WI38 (cell line): Measurements from ENCODE around the gene GLYAT.

Experiments used
- H3K4me3 ChIP-seq: 2 replicates; pipeline ENCODE4 v1.5.1; 2011; ENCODE audit warnings: low read depth, mild to moderate bottlenecking, control low read depth, low read length
- TF ChIP-seq, protein P1 (sequence below): IDR thresholded peaks from 2 replicates; pipeline ENCODE4 v1.5.1; 2012; ENCODE audit warnings: low read depth, mild to moderate bottlenecking, control low read depth, low read length

GLYAT gene

DNA sequence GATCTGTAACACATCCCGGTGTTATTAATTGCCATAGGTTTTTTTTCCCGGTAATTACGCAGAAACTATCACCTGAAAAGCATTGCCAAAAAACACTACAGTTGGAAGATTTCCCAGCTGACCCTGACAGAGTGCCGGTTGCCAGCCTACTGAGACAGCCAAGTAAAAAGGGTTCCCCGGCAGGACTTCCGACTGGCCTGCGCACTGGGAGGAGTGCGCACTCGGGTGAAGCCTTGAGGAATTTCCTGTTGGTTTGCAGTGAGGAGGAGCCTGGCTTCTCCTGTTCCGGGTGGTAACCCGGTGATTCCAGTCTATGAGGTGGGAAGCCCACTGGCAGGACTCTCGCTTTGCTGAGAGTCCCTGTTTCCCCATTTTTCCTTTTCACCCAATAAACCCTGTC lies 57.1 kb downstream of the GLYAT start:
- no peak overlapping the region for H3K4me3 ChIP-seq
- TF ChIP-seq, protein P1, sequence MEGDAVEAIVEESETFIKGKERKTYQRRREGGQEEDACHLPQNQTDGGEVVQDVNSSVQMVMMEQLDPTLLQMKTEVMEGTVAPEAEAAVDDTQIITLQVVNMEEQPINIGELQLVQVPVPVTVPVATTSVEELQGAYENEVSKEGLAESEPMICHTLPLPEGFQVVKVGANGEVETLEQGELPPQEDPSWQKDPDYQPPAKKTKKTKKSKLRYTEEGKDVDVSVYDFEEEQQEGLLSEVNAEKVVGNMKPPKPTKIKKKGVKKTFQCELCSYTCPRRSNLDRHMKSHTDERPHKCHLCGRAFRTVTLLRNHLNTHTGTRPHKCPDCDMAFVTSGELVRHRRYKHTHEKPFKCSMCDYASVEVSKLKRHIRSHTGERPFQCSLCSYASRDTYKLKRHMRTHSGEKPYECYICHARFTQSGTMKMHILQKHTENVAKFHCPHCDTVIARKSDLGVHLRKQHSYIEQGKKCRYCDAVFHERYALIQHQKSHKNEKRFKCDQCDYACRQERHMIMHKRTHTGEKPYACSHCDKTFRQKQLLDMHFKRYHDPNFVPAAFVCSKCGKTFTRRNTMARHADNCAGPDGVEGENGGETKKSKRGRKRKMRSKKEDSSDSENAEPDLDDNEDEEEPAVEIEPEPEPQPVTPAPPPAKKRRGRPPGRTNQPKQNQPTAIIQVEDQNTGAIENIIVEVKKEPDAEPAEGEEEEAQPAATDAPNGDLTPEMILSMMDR: no peak

DNA sequence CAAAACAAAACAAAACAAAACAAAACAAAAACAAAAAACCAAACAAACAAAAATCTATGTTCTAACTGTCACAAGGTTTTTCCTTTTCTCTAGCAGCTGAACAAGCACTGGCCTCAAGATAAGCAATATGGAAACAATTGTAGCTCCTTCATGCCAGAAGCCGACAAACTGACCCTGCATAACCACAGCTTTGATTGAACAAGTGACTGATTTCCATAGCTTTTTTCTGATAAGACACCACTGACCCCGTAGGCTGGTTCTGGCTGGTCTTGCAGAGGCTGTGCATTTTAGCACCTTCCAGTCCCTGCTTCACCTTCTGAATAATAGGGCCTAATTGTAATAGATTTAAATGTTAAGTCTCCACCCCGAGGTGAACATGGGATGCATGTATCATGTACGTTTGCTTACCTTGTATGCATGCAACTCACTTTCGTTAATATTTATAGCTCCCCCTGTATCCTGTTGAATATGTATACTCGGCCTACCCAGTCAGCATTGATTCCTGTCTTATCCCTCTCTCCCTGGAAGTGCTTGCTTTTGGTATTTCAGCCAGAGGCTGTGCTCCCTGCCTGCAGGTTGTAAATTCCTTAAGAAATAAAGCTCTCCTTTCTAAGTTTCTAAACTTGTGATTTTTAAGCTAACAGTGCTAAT lies 59.6 kb downstream of the GLYAT start:
- H3K4me3 ChIP-seq: no peak overlapping the region
- TF ChIP-seq, protein P1: no peak

DNA sequence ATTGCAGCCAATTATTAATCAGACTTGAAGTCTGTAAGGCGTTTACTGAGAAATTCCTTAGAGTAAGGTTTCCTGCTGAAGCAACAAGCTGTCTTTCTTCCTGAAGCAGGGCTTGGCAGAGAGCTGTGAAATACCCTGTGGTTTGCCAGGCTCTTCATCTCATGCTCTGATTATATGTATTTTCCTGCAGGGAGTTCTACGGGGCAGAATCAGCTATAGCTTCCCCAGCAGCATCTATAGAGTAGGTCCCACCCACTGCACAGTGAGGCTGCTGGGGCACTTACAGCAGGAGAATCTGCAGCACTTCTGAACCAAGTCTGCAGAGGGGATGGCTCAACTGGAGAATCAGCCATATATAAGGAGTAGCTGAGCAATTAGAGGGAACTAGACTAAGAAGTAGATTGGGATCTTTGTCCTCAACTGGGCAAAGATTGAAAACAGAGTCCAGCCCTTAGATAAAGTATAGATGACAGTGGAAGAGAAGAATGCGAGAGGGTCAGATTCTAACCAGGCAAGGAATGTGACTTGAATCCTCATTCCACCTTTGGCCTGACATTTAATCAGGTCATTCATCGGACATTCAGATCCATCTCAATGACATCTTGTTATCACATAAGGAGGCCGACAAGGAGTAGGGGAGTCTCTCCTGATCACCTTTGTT lies 71.7 kb downstream of the GLYAT start:
- TF ChIP-seq, protein P1: no peak
- H3K4me3 ChIP-seq: no peak overlapping the region

DNA sequence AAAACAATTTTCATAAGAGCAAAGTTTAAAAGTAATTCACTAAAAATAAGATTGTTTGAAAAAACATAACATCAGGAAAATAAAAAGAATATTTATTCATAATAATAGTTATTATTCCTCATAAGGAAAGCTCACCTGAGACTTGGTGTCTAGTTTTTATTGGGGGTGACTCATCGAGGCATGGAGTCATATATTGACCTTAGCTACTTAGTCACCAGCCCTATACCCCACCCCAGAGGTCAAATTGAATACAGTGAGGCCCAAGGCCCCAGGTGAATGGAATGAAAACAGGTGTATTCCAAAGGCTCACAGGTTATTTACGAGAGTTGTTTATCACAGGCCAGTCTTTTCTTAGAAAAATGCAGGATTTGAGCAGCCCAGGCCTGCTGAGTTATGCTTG lies 72.3 kb downstream of the GLYAT start:
- TF ChIP-seq, protein P1: no peak
- no peak overlapping the region for H3K4me3 ChIP-seq
